OCI-LY1 (cell line): Measurements from ENCODE around the gene GPSM1.

ENCODE experiments used
- H2AFZ ChIP-seq: fragments of 200-600 bp; sonication (generic), shearing (Covaris generic); 2 replicates; pipeline ENCODE4 v1.6.0; 2014; ENCODE audit warnings: antibody characterized with exemption, mild to moderate bottlenecking, low read length
- H3F3A ChIP-seq: fragments of 200-600 bp; sonication (generic), shearing (Covaris generic); 2 replicates; pipeline ENCODE4 v1.6.0; 2014; ENCODE audit warnings: mild to moderate bottlenecking, antibody characterized with exemption, low read length, moderate library complexity; ENCODE audit not compliant: insufficient read depth
- H3K27ac ChIP-seq: fragments of 200-600 bp; sonication (generic); 2 replicates; pipeline ENCODE4 v1.5.1; 2014; ENCODE audit warnings: low read length, mixed run types, mild to moderate bottlenecking, low read depth; ENCODE audit not compliant: poor library complexity, severe bottlenecking
- H3K27me3 ChIP-seq: fragments of 200-600 bp; sonication (generic); 2 replicates; pipeline ENCODE4 v1.6.0; 2014; ENCODE audit warnings: antibody characterized with exemption, mild to moderate bottlenecking, low read length, moderate library complexity; ENCODE audit not compliant: insufficient read depth
- H3K36me3 ChIP-seq: fragments of 200-600 bp; sonication (generic); 2 replicates; pipeline ENCODE4 v1.6.1; 2014; ENCODE audit warnings: mild to moderate bottlenecking, antibody characterized with exemption, low read length, moderate library complexity, mixed read lengths; ENCODE audit not compliant: insufficient read depth
- H3K4me1 ChIP-seq: fragments of 200-600 bp; sonication (generic); 2 replicates; pipeline ENCODE4 v1.5.1; 2014; ENCODE audit warnings: mild to moderate bottlenecking, low read length, moderate library complexity; ENCODE audit not compliant: insufficient read depth, severe bottlenecking
- H3K4me2 ChIP-seq: fragments of 200-600 bp; sonication (generic), shearing (Covaris generic); 2 replicates; pipeline ENCODE4 v1.6.1; 2014; ENCODE audit warnings: low read length
- H3K4me3 ChIP-seq: fragments of 200-600 bp; sonication (generic); 2 replicates; pipeline ENCODE4 v1.5.1; 2014; ENCODE audit warnings: low read length, low read depth, mild to moderate bottlenecking, mixed read lengths; ENCODE audit not compliant: poor library complexity, severe bottlenecking
- H3K79me2 ChIP-seq: fragments of 200-600 bp; shearing (Covaris generic); 2 replicates; pipeline ENCODE4 v1.6.1; 2016; ENCODE audit warnings: mixed run types, low read length, mixed read lengths; ENCODE audit not compliant: insufficient read depth
- H3K9ac ChIP-seq: fragments of 200-600 bp; sonication (generic), shearing (Covaris generic); 2 replicates; pipeline ENCODE4 v1.6.1; 2014; ENCODE audit warnings: mild to moderate bottlenecking, low read length, mixed read lengths
- H3K9me2 ChIP-seq: fragments of 200-600 bp; sonication (generic), shearing (Covaris generic); 2 replicates; pipeline ENCODE4 v1.6.1; 2014; ENCODE audit warnings: low read depth, mild to moderate bottlenecking, low read length, mixed read lengths
- H3K9me3 ChIP-seq: fragments of 200-600 bp; shearing (Covaris generic); 2 replicates; pipeline ENCODE4 v1.6.1; 2014; ENCODE audit warnings: low read length, mixed read lengths
- H4K20me1 ChIP-seq: fragments of 200-600 bp; sonication (generic), shearing (Covaris generic); 2 replicates; pipeline ENCODE4 v1.6.0; 2016; ENCODE audit warnings: mild to moderate bottlenecking, low read length; ENCODE audit not compliant: insufficient read depth
- CTCF ChIP-seq: fragments of 200-600 bp; sonication (generic), shearing (Covaris generic); IDR thresholded peaks from 2 replicates; pipeline ENCODE4 v1.5.1; 2017; ENCODE audit warnings: mild to moderate bottlenecking, antibody characterized with exemption, low read length, moderate library complexity, mixed read lengths
- EZH2 ChIP-seq: fragments of 200-600 bp; sonication (generic), shearing (Covaris generic); IDR thresholded peaks from 2 replicates; pipeline ENCODE4 v1.8.0; 2017; ENCODE audit warnings: borderline replicate concordance, mixed run types, mild to moderate bottlenecking, antibody characterized with exemption, low read length, moderate library complexity, mixed read lengths

The GPSM1 gene

GRCh38 chr9:136398286-136398685 lies 70.9 kb downstream of the GPSM1 start:
- no peaks in the 10 kb centered on the region for H3K27me3 ChIP-seq
- peaks cover 20% of the 10 kb centered on the region for H3K4me1 ChIP-seq
- no peak overlapping the region for H3K27ac ChIP-seq
- no peak overlapping the region for H2AFZ ChIP-seq
- H3K9ac ChIP-seq: peak overlapping the region; percentile 96; the same call in 1 of the 2 replicates
- no peaks in the 10 kb centered on the region for H3K9me2 ChIP-seq
- TF ChIP-seq CTCF (no peak), EZH2 (no peak)
- H3K79me2 ChIP-seq: peaks cover 18% of the 10 kb centered on the region
- H3K36me3 ChIP-seq: peaks cover 67% of the 10 kb centered on the region
- H3K4me3 ChIP-seq: peak overlapping the region; percentile 99
- no peaks in the 10 kb centered on the region for H4K20me1 ChIP-seq
- H3F3A ChIP-seq: no peaks in the 10 kb centered on the region
- no peaks in the 10 kb centered on the region for H3K9me3 ChIP-seq
- H3K4me2 ChIP-seq: peak overlapping the region; percentile 99

- Histone ChIP-seq H3K4me1 (peaks cover 20% of the 10 kb centered on the region), H3K27me3 (no peaks in the 10 kb centered on the region), H4K20me1 (no peaks in the 10 kb centered on the region), H3K9ac (peak overlapping the region; percentile 96), H3K36me3 (peaks cover 67% of the 10 kb centered on the region), H3K79me2 (peaks cover 18% of the 10 kb centered on the region), H3K4me3 (peak overlapping the region; percentile 99), H3K9me3 (no peaks in the 10 kb centered on the region), H2AFZ (no peak overlapping the region), H3K4me2 (peak overlapping the region; percentile 99), H3K9me2 (no peaks in the 10 kb centered on the region), H3F3A (no peaks in the 10 kb centered on the region), H3K27ac (no peak overlapping the region)
- TF ChIP-seq CTCF (no peak), EZH2 (no peak)
Observed at GRCh38 chr9:136399176-136400037, 72.1 kb downstream of the GPSM1 start.

- Histone ChIP-seq H4K20me1 (no peaks in the 10 kb centered on the region), H3K4me1 (peaks cover 20% of the 10 kb centered on the region), H2AFZ (no peak within 1 kb of the TSS), H3K36me3 (peaks cover 67% of the 10 kb centered on the region), H3F3A (no peaks in the 10 kb centered on the region), H3K4me2 (peak within 1 kb of the TSS; percentile 99), H3K9ac (peak within 1 kb of the TSS; percentile 96), H3K9me2 (no peaks in the 10 kb centered on the region), H3K27ac (no peak within 1 kb of the TSS), H3K9me3 (no peaks in the 10 kb centered on the region), H3K79me2 (peaks cover 18% of the 10 kb centered on the region), H3K27me3 (no peaks in the 10 kb centered on the region), H3K4me3 (peak within 1 kb of the TSS; percentile 99)
- TF ChIP-seq EZH2 (no peak), CTCF (peak; percentile 88)
Observed at GRCh38 chr9:136400038-136400834, 72.9 kb downstream of the GPSM1 start, which contains the start of gene SNAPC4. SNAPC4 (minus strand) TSS chr9:136400170; CDS start chr9:136398428, 1,742 bp downstream.
